ENCODE measurements around the gene PGAM1.

- TF ChIP-seq CBFB (CRISPR knock-in tag; IDR thresholded peaks at IDR 0.05) (no peak), MAFK (conservative IDR thresholded peaks at IDR 0.05 in 1 of 2, IDR thresholded peaks at IDR 0.05 in 1 of 2; ENCODE audit: low read length in 2 of 2) (no peak), MLLT10 (CRISPR knock-in tag; IDR thresholded peaks at IDR 0.05) (no peak), ZNF44 (CRISPR knock-in tag; IDR thresholded peaks at IDR 0.05) (no peak), TP53 (CRISPR knock-in tag; conservative IDR thresholded peaks at IDR 0.05) (no peak), IKZF1 (IDR thresholded peaks at IDR 0.05) (no peak)
- TF ChIP-seq, protein P1, sequence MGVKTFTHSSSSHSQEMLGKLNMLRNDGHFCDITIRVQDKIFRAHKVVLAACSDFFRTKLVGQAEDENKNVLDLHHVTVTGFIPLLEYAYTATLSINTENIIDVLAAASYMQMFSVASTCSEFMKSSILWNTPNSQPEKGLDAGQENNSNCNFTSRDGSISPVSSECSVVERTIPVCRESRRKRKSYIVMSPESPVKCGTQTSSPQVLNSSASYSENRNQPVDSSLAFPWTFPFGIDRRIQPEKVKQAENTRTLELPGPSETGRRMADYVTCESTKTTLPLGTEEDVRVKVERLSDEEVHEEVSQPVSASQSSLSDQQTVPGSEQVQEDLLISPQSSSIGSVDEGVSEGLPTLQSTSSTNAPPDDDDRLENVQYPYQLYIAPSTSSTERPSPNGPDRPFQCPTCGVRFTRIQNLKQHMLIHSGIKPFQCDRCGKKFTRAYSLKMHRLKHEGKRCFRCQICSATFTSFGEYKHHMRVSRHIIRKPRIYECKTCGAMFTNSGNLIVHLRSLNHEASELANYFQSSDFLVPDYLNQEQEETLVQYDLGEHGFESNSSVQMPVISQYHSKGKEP (CRISPR knock-in tag; IDR thresholded peaks at IDR 0.05) = no peak
Observed at GRCh38 chr10:97435211-97435610, 9.2 kb downstream of the PGAM1 start.

Measured in HepG2 (cell line).